AG04450 (cell line): ENCODE measurements around the gene ZNF276. TPM values are rescaled to one million over a fixed set of nuclear protein-coding genes. Genes with fewer than 3 reads are reported as not detected.

Experiments
- CTCF ChIA-PET: fragments of 300-600, 350-600 bp; formaldehyde crosslinking; extraction: SDS; loops from one replicate; lab custom pipeline; 2022; ENCODE audit warnings: antibody characterized with exemption, inconsistent platforms; lab: Charles Lee
- POLR2A ChIA-PET: fragments of 350-600 bp; formaldehyde crosslinking; extraction: SDS; loops from one replicate; lab custom pipeline; 2021; ENCODE audit warnings: antibody characterized with exemption, inconsistent platforms; lab: Yijun Ruan, JAX
- DNase-seq: peaks from one replicate; pipeline ENCODE4 v3.0.0-alpha.2; 2011; ENCODE audit warnings: low read depth, low spot score
- H3K27ac ChIP-seq: one replicate; pipeline ENCODE4 v1.5.1; 2012; ENCODE audit warnings: low read depth, low read length, control low read depth
- H3K27me3 ChIP-seq: one replicate; pipeline ENCODE4 v1.6.0; 2012; ENCODE audit warnings: low read length; ENCODE audit not compliant: control insufficient read depth, insufficient read depth
- H3K4me3 ChIP-seq: 2 replicates; pipeline ENCODE4 v1.5.1; 2011; ENCODE audit warnings: mild to moderate bottlenecking, low read depth, low read length, control low read depth
- H3K9me3 ChIP-seq: 2 replicates; pipeline ENCODE4 v1.5.1; 2012; ENCODE audit warnings: low read length; ENCODE audit not compliant: control insufficient read depth, insufficient read depth
- polyA plus RNA-seq: library from polyadenylated mRNA; depleted of rRNA; stranded (reverse); fragments of >200 nt; gene quantifications from 2 replicates; pipeline ENCODE4 v1.2.3, GENCODE V29; 2011; rRNA removed
- TF ChIP-seq, protein P1 (sequence below): IDR thresholded peaks from 2 replicates; pipeline ENCODE4 v1.5.1; 2011; ENCODE audit warnings: low read depth, low read length, control low read depth, inconsistent platforms

Gene ZNF276
- polyA plus RNA-seq, 1 experiment, result 5.0 TPM

- CTCF ChIA-PET, result no interaction called here
- H3K27ac ChIP-seq, result no peak overlapping the region
- H3K27me3 ChIP-seq, result no peaks in the 10 kb centered on the region
These were observed 65.4 kb downstream of the ZNF276 start for GRCh38 chr16:89786474-89787364.

GRCh38 chr16:89787365-89787805 lies 66.0 kb downstream of the ZNF276 start:
- no peaks in the 10 kb centered on the region for H3K9me3 ChIP-seq
- H3K4me3 ChIP-seq, result no peak overlapping the region
- no peak for DNase-seq
- TF ChIP-seq, protein P1, sequence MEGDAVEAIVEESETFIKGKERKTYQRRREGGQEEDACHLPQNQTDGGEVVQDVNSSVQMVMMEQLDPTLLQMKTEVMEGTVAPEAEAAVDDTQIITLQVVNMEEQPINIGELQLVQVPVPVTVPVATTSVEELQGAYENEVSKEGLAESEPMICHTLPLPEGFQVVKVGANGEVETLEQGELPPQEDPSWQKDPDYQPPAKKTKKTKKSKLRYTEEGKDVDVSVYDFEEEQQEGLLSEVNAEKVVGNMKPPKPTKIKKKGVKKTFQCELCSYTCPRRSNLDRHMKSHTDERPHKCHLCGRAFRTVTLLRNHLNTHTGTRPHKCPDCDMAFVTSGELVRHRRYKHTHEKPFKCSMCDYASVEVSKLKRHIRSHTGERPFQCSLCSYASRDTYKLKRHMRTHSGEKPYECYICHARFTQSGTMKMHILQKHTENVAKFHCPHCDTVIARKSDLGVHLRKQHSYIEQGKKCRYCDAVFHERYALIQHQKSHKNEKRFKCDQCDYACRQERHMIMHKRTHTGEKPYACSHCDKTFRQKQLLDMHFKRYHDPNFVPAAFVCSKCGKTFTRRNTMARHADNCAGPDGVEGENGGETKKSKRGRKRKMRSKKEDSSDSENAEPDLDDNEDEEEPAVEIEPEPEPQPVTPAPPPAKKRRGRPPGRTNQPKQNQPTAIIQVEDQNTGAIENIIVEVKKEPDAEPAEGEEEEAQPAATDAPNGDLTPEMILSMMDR, result no peak
- H3K27ac ChIP-seq, result no peak overlapping the region
- POLR2A ChIA-PET, result no interaction called here
- no peaks in the 10 kb centered on the region for H3K27me3 ChIP-seq
- CTCF ChIA-PET, result interaction anchor here (0.6 to 1.3 kb wide), 2 partner anchors 81 to 86 kb away, joined by 4 to 6 read pairs; partner anchors contain the start of gene SPATA2L

More at GRCh38 chr16:89786474-89787364, 65.4 kb downstream of the ZNF276 start:
- Histone ChIP-seq H3K4me3 (no peak overlapping the region), H3K9me3 (no peaks in the 10 kb centered on the region)
- TF ChIP-seq, protein P1, result no peak
- POLR2A ChIA-PET, result no interaction called here
- DNase-seq, result no peak

Other genes with a start within 250 kb of the ZNF276 start
- gene ANKRD11, start 231.0 kb upstream of the ZNF276 start, polyA plus RNA-seq, result 48.1 and 60.3 TPM in 2 replicates
- gene SPG7, start 213.1 kb upstream of the ZNF276 start, polyA plus RNA-seq, result 50.1 and 53.4 TPM in 2 replicates
- gene RPL13, start 160.9 kb upstream of the ZNF276 start, polyA plus RNA-seq, result 2,214 and 3,106 TPM in 2 replicates
- gene CPNE7, start 145.8 kb upstream of the ZNF276 start, polyA plus RNA-seq, result 7.5 and 10.6 TPM in 2 replicates
- not detected in 2 replicates for gene DPEP1, start 107.9 kb upstream of the ZNF276 start, polyA plus RNA-seq
- 53.5 and 66.8 TPM in 2 replicates for gene CHMP1A, start 63.8 kb upstream of the ZNF276 start, polyA plus RNA-seq
- 2.3 and 2.4 TPM in 2 replicates for gene SPATA33, start 63.7 kb upstream of the ZNF276 start, polyA plus RNA-seq
- gene CDK10, start 34.8 kb upstream of the ZNF276 start, polyA plus RNA-seq, result 31.6 and 35.0 TPM in 2 replicates
- gene SPATA2L, start 19.8 kb upstream of the ZNF276 start, polyA plus RNA-seq, result 2.6 and 4.0 TPM in 2 replicates
- 8.6 and 12.0 TPM in 2 replicates for gene VPS9D1, start 639 bp upstream of the ZNF276 start, polyA plus RNA-seq
- 6.9 and 7.3 TPM in 2 replicates for gene FANCA, start 95.1 kb downstream of the ZNF276 start, polyA plus RNA-seq
- 1.5 and 2.5 TPM in 2 replicates for gene SPIRE2, start 106.9 kb downstream of the ZNF276 start, polyA plus RNA-seq
- gene TCF25, start 152.1 kb downstream of the ZNF276 start, polyA plus RNA-seq, result 132 and 156 TPM in 2 replicates
- 3.9 and 4.8 TPM in 2 replicates for gene MC1R, start 197.3 kb downstream of the ZNF276 start, polyA plus RNA-seq
- gene TUBB3, start 201.8 kb downstream of the ZNF276 start, polyA plus RNA-seq, result 129 and 173 TPM in 2 replicates
- gene DEF8, start 227.2 kb downstream of the ZNF276 start, polyA plus RNA-seq, result 77.1 and 96.4 TPM in 2 replicates